WTC11 (cell line): Measurements from ENCODE around the gene PTPN7. TPM values are rescaled to one million over a fixed set of nuclear protein-coding genes. Genes with fewer than 3 reads are reported as not detected.

Experiments
- ATAC-seq: fragments of 200-7000 bp; cut with Tn5 transposase; 2 replicates; pipeline ENCODE4 v1.10.0; 2021; ENCODE audit warnings: mild to moderate bottlenecking, moderate library complexity
- CTCF ChIA-PET: fragments of 300-600 bp; sonication (Branson Sonifier 250); formaldehyde crosslinking; loops from one replicate; lab custom pipeline; 2021; ENCODE audit warnings: antibody characterized with exemption; lab: Charles Lee
- POLR2A ChIA-PET: fragments of 350-600 bp; sonication (Branson Sonifier 250); formaldehyde crosslinking; loops from one replicate; lab custom pipeline; 2021; ENCODE audit warnings: antibody characterized with exemption; lab: Charles Lee
- DNase-seq: peaks from one replicate; pipeline ENCODE4 v3.0.0; 2021; ENCODE audit warnings: low spot score
- H3K27ac Mint-ChIP-seq: 2 replicates; pipeline ENCODE4 v1.8.0; 2021; ENCODE audit warnings: mixed read lengths
- H3K27me3 Mint-ChIP-seq: 2 replicates; pipeline ENCODE4 v1.8.0; 2021; ENCODE audit warnings: low read depth, mild to moderate bottlenecking, moderate library complexity, mixed read lengths
- H3K36me3 Mint-ChIP-seq: 2 replicates; pipeline ENCODE4 v1.8.0; 2021; ENCODE audit warnings: mixed read lengths
- H3K4me1 Mint-ChIP-seq: 2 replicates; pipeline ENCODE4 v1.8.0; 2022; ENCODE audit warnings: mixed read lengths
- H3K4me3 Mint-ChIP-seq: 2 replicates; pipeline ENCODE4 v1.8.0; 2021; ENCODE audit warnings: mild to moderate bottlenecking, moderate library complexity, mixed read lengths
- H3K9me3 Mint-ChIP-seq: 2 replicates; pipeline ENCODE4 v1.8.0; 2021; ENCODE audit warnings: mixed read lengths
- ARID4B ChIP-seq: sonication (generic); formaldehyde crosslinking; IDR thresholded peaks from 2 replicates; pipeline ENCODE4 v1.8.0; 2023; ENCODE audit warnings: missing genetic modification reagents, mild to moderate bottlenecking, borderline replicate concordance
- ATF3 ChIP-seq: sonication (generic); formaldehyde crosslinking; conservative IDR thresholded peaks from 2 replicates; pipeline ENCODE4 v1.8.1; 2022; ENCODE audit warnings: mild to moderate bottlenecking, missing genetic modification reagents
- ATF6 ChIP-seq: sonication (generic); formaldehyde crosslinking; IDR thresholded peaks from 2 replicates; pipeline ENCODE4 v1.8.1; 2023; ENCODE audit warnings: mild to moderate bottlenecking, missing genetic modification reagents
- E2F1 ChIP-seq: sonication (generic); formaldehyde crosslinking; IDR thresholded peaks from 2 replicates; pipeline ENCODE4 v1.8.0; 2022; ENCODE audit warnings: mild to moderate bottlenecking, missing genetic modification reagents
- E2F5 ChIP-seq: sonication (generic); formaldehyde crosslinking; IDR thresholded peaks from 2 replicates; pipeline ENCODE4 v1.8.1; 2022; ENCODE audit warnings: mild to moderate bottlenecking, moderate library complexity, missing genetic modification reagents
- ESRRA ChIP-seq: sonication (generic); formaldehyde crosslinking; IDR thresholded peaks from 2 replicates; pipeline ENCODE4 v1.8.1; 2022; ENCODE audit warnings: mild to moderate bottlenecking, missing genetic modification reagents, borderline replicate concordance
- GABPB1 ChIP-seq: sonication (generic); formaldehyde crosslinking; IDR thresholded peaks from 2 replicates; pipeline ENCODE4 v1.8.1; 2023; ENCODE audit warnings: mild to moderate bottlenecking, missing genetic modification reagents
- HMGA2 ChIP-seq: fragments of 250-450 bp; sonication (Bioruptor Pico); IDR thresholded peaks from 2 replicates; pipeline ENCODE4 v1.4.0; 2021; ENCODE audit warnings: mild to moderate bottlenecking, moderate library complexity
- NR1H2 ChIP-seq: sonication (generic); formaldehyde crosslinking; IDR thresholded peaks from 2 replicates; pipeline ENCODE4 v1.9.0; 2021; ENCODE audit warnings: mild to moderate bottlenecking, moderate library complexity, missing genetic modification reagents
- NR3C1 ChIP-seq: sonication (generic); formaldehyde crosslinking; conservative IDR thresholded peaks from 2 replicates; pipeline ENCODE4 v1.8.1; 2023; ENCODE audit warnings: low read depth, mild to moderate bottlenecking, missing genetic modification reagents
- RELA ChIP-seq: sonication (generic); formaldehyde crosslinking; IDR thresholded peaks from 2 replicates; pipeline ENCODE4 v1.8.1; 2022; ENCODE audit warnings: missing genetic modification reagents, mild to moderate bottlenecking, borderline replicate concordance
- SMAD3 ChIP-seq: sonication (generic); formaldehyde crosslinking; IDR thresholded peaks from 2 replicates; pipeline ENCODE4 v1.8.0; 2022; ENCODE audit warnings: missing genetic modification reagents, mild to moderate bottlenecking, borderline replicate concordance
- SOX15 ChIP-seq: fragments of 250-450 bp; sonication (Bioruptor Pico); IDR thresholded peaks from 2 replicates; pipeline ENCODE4 v1.9.0; 2021; ENCODE audit warnings: mild to moderate bottlenecking
- TP53 ChIP-seq: sonication (generic); formaldehyde crosslinking; IDR thresholded peaks from 2 replicates; pipeline ENCODE4 v1.8.1; 2023; ENCODE audit warnings: mild to moderate bottlenecking, missing genetic modification reagents
- USF1 ChIP-seq: sonication (generic); formaldehyde crosslinking; IDR thresholded peaks from 2 replicates; pipeline ENCODE4 v1.8.0; 2022; ENCODE audit warnings: mild to moderate bottlenecking, missing genetic modification reagents
- USF2 ChIP-seq: sonication (generic); formaldehyde crosslinking; IDR thresholded peaks from 2 replicates; pipeline ENCODE4 v1.8.1; 2023; ENCODE audit warnings: mild to moderate bottlenecking, missing genetic modification reagents, moderate library complexity
- ZNF219 ChIP-seq: sonication (generic); formaldehyde crosslinking; IDR thresholded peaks from 2 replicates; pipeline ENCODE4 v1.8.0; 2023; ENCODE audit warnings: missing genetic modification reagents, mild to moderate bottlenecking, borderline replicate concordance
- ZNF396 ChIP-seq: fragments of 250-450 bp; sonication (Bioruptor Pico); IDR thresholded peaks from 2 replicates; pipeline ENCODE4 v1.8.0; 2021; ENCODE audit warnings: mild to moderate bottlenecking, moderate library complexity, borderline replicate concordance
- total RNA-seq: library from RNA; stranded (reverse); gene quantifications from 3 replicates; pipeline ENCODE4 v1.2.3, GENCODE V29; 2021

PTPN7 gene
- total RNA-seq, 1 experiment from 2014 or later: 0.98 TPM

GRCh38 chr1:202204065-202204464 lies 43.7 kb upstream of the PTPN7 start:
- POLR2A ChIA-PET: no interaction called here
- Mint-ChIP-seq H3K27me3 (no peaks in the 10 kb centered on the region; the same call in 1 of the 2 replicates), H3K4me3 (no peak overlapping the region), H3K27ac (no peak overlapping the region), H3K4me1 (0 out of 2 replicates have a peak, but pooled peaks cover 3% of the 10 kb centered on the region), H3K9me3 (no peaks in the 10 kb centered on the region), H3K36me3 (no peaks in the 10 kb centered on the region)
- CTCF ChIA-PET: interaction anchor here (0.9 to 2.5 kb wide), 2 partner anchors 11 to 21 kb away, joined by 3 to 7 read pairs; no protein-coding TSS in a partner anchor
- ATAC-seq (no peak), DNase-seq (no peak)
- TF ChIP-seq E2F5: no peak
- TF ChIP-seq HMGA2: no peak
- TF ChIP-seq ARID4B (CRISPR knock-in tag): no peak
- TF ChIP-seq SMAD3 (CRISPR knock-in tag): no peak
- no peak for TF ChIP-seq SOX15 (CRISPR knock-in tag)
- no peak for TF ChIP-seq GABPB1 (CRISPR knock-in tag)
- no peak for TF ChIP-seq TP53 (CRISPR knock-in tag)
- TF ChIP-seq ESRRA: no peak
- TF ChIP-seq ATF6 (CRISPR knock-in tag): no peak
- TF ChIP-seq ZNF219 (CRISPR knock-in tag): no peak
- TF ChIP-seq NR3C1 (CRISPR knock-in tag): no peak
- TF ChIP-seq RELA (CRISPR knock-in tag): no peak
- TF ChIP-seq ATF3 (CRISPR knock-in tag): no peak
- TF ChIP-seq USF1: no peak
- no peak for TF ChIP-seq ZNF396 (CRISPR knock-in tag)
- no peak for TF ChIP-seq USF2 (CRISPR knock-in tag)
- no peak for TF ChIP-seq NR1H2 (CRISPR knock-in tag)
- no peak for TF ChIP-seq E2F1 (CRISPR knock-in tag)
